ENCODE results near the gene ELP4. TPM values are rescaled to one million over a fixed set of nuclear protein-coding genes. Genes with fewer than 3 reads are reported as not detected.

The ELP4 gene
- total RNA-seq, 1 donor from 2014 or later = 21.2 TPM

GRCh38 chr11:31770011-31770700 lies 260.6 kb downstream of the ELP4 start:
- intact Hi-C loops (cut with micrococcal nuclease) = no loop called here

DNA sequence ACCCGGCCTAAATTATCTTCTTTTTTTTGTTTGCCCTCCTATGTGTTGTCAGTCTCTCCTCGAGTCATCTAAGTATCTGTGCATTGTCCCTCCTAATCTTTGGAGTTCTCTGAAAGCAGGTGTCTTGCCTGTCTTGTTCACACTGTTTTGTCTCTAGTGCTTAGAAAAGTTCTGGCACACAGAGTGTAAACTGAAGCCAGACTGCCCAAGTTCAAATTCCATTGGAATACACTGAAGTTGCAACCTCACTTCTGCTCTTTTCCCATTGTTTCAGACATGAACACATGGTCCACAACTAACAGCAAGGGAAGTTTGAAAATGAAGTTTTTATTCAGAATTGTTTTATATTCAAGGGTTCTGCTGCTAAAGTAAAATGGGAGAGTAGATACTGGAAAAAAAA lies 262.8 kb downstream of the ELP4 start:
- intact Hi-C loops (cut with micrococcal nuclease) = no loop called here

DNA sequence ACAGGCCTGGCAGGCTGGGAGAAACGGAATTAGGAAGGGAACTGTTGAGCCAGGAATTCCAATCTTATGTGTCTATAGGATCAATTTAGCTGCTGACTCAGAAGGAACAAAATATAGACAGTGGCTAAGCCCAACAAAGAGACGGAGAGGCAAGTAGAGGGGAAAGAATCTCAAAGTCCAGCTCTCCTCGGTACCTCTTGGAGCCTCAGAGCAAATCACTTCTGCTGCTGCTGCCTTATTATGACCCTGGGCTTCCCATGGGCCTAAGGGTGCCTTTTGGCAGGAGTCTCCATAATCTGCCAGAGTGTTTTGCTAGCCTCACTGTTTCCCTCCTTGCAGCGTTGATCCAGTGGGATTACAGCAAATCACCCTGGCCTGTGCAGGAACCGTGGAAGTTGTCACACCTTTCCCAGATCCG lies 269.8 kb downstream of the ELP4 start:
- intact Hi-C loops (cut with micrococcal nuclease) = no loop called here

GRCh38 chr11:31780078-31780477 lies 270.5 kb downstream of the ELP4 start:
- intact Hi-C loops (cut with micrococcal nuclease) = no loop called here

- intact Hi-C loops (cut with micrococcal nuclease) = no loop called here
Measured at GRCh38 chr11:31780480-31780971, 271.0 kb downstream of the ELP4 start.

- intact Hi-C loops (cut with micrococcal nuclease) = no loop called here
Measured at GRCh38 chr11:31782257-31782656, 272.7 kb downstream of the ELP4 start.

DNA sequence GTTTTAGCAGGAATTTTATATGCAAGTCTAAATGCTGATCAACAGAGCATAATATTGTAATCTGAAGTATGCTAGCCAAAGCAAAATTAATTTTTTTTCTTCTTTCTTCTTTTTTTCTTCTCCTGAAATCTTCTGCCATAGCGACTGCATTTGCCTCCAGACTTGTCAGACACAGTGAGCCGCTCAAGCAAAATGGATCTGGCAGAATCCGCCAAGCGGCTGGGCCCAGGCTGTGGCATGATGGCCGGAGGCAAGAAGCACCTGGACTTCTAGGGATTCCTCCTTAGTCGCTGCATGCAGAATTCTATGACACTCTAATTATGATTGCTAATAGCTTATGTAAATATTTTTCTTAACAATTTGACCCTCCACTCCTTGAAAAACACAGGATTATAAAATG lies 273.7 kb downstream of the ELP4 start:
- intact Hi-C loops (cut with micrococcal nuclease) = no loop called here

- intact Hi-C loops (cut with micrococcal nuclease) = no loop called here
Measured at GRCh38 chr11:31784611-31785010, 275.0 kb downstream of the ELP4 start.

GRCh38 chr11:31786996-31787685 lies 277.6 kb downstream of the ELP4 start:
- intact Hi-C loops (cut with micrococcal nuclease) = no loop called here

DNA sequence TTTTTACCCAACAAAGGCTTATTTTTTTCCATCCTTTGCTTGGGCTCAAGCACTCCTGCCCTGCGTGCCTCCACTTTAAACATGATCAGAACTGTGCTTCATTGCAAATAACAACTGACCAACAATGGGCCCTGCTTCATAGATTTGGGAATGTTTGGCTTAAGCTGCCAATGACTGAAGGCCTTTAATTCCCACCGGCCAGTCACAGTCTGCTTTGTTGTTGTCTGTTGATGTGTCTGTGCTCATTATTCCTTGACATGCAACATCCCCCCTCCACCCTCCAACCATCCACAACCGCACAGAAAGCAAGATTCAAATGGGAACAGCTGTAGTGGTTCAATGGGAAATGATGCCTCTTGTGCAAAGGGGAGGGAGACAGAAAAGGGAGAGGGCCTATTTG lies 278.5 kb downstream of the ELP4 start:
- intact Hi-C loops (cut with micrococcal nuclease) = no loop called here

GRCh38 chr11:31790649-31791048 lies 281.1 kb downstream of the ELP4 start:
- intact Hi-C loops (cut with micrococcal nuclease) = no loop called here

GRCh38 chr11:31792036-31792435 lies 282.5 kb downstream of the ELP4 start:
- intact Hi-C loops (cut with micrococcal nuclease) = no loop called here

- intact Hi-C loops (cut with micrococcal nuclease) = no loop called here
Measured at GRCh38 chr11:31792456-31792855, 282.9 kb downstream of the ELP4 start.

DNA sequence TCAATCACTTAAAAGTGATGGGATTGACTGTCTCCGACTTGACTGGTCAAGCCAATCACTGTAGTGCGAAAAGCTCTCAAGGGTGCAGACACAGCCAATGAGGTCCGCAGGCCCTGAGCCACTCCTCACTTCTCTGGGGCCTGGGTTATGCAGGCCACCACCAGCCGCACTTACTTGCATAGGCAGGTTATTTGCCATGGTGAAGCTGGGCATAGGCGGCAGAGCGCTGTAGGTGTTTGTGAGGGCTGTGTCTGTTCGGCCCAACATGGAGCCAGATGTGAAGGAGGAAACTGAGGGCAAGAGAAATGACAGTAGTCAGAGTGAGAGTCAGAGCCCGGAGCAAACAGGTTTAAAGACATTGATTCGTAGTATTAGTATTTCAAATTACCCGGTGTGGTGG lies 283.7 kb downstream of the ELP4 start:
- intact Hi-C loops (cut with micrococcal nuclease) = no loop called here

DNA sequence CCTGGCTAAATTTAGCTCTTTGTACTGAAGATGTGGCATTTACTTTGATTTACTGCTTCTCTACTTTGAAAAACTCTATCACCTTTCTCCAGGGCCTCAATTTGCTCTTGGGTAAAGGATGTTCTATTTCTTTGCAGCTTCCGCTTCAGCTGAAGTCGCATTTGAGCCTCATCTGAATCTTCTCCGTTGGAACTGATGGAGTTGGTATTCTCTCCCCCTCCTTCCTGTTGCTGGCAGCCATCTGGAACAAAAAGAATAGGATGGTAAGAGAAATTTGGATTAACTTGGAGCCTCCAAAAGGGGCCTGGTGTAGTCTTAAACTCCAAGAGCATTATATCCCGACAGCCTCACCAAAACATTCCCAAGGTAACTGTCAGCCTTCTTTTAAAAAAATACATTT lies 285.0 kb downstream of the ELP4 start:
- intact Hi-C loops (cut with micrococcal nuclease) = no loop called here

- intact Hi-C loops (cut with micrococcal nuclease) = no loop called here
Measured at GRCh38 chr11:31795706-31796498, 286.3 kb downstream of the ELP4 start.

- intact Hi-C loops (cut with micrococcal nuclease) = no loop called here
Measured at GRCh38 chr11:31796499-31797189, 287.1 kb downstream of the ELP4 start.

DNA sequence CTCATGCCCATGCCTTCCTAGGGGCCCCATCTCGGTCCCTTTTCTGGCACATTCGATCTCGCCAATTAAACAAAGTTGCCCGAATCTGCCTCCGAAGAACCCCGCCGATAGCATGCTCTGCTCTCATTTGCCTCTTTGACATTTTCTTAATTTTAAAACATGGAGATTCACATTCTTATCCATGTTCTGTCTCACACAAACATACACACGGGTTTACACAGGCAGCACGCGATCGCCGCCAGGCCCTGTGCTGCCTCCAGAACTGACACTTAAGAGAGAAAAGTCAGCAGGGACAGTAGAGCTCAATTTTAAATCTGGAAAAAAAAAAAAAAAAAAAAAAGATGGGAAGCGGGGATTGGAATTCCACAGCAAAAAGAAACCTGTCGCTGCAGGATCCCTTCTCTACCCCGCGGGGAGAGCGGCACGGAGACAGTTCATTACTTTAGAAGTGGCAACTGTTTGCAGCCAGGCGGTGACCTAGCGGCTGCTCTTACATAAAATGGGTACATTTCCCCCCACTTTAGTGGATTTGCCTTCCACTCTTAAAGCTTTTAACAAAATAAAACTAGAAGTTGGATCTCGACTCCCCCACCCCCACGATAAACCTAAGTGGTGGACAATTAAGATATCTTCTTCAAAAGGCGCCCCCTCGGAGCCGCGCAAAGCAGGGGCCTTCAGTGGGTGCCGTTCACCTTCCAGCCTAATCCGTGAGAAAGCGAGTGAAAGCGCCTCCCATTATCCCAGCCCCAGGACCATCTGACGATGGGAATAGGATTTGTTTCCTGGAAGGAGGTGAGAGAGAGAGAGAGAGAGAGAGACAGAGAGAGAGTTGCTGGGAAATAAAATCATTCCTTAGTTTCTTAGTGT lies 287.9 kb downstream of the ELP4 start:
- intact Hi-C loops (cut with micrococcal nuclease) = loop anchor here (2.0 kb wide), 1 partner anchor 15 kb away; no protein-coding TSS in a partner anchor

DNA sequence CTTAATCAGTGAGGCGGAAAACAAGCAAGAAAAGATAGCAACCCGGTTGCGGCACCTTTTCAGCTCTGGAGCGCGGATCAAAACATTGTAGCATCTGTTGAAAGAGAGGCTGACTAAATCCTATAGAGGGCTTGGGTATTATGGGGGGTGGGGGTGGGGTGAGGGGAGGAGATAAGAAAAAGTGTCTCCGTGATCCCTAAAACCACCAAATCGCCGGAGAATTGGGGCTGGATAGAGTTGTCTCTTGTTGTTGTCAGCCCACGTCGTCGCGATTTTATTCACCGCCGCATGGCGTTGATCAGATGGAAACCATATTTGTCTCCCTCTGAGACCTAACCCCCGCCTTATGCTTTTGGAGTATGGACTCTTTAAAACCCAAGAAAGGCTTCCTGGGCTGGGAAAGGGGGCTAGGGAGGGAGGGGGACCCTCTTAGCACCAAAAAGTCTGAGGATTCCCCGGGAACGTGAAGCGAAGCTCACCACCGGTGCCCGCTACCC lies 288.5 kb downstream of the ELP4 start:
- intact Hi-C loops (cut with micrococcal nuclease) = loop anchor here (2.0 kb wide), 1 partner anchor 15 kb away; no protein-coding TSS in a partner anchor

Data from T-helper 2 cell treated with Interferon-gamma antibody and Interleukin-4, amounts not matched to agents 100 ng/mL and 5 ng/mL, for 36 hours (primary cell).